Measurements from ENCODE around the gene PSMC3.

Gene PSMC3

GRCh38 chr11:47375546-47376085 lies 50.6 kb downstream of the PSMC3 start:
- no peak for DNase-seq (ENCODE audit: low read depth)

DNA sequence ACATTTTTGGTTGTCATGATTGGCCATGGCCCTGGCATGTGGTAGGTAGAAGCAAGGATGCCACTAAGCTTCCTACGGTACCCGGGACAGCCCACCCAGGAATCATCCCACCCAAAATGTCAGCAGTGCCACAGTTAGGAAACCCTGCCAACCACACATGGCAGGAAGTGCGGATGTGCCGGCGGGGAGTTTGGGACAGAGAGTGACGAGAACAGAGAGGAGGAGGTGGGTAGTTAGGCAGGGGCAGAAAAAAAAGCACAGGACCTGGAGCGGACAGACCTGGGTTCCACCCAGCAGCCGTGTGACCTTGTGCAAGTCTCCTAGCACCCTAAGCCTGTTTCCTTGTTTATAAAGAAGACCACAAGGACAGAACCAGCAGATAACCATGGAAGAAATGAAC lies 51.2 kb downstream of the PSMC3 start:
- no peak for DNase-seq (ENCODE audit: low read depth)

GRCh38 chr11:47374720-47375019 lies 51.6 kb downstream of the PSMC3 start:
- no peak for DNase-seq (ENCODE audit: low read depth)

- DNase-seq (ENCODE audit: low read depth), result no peak
These were observed 52.1 kb downstream of the PSMC3 start for GRCh38 chr11:47373876-47374719.

DNA sequence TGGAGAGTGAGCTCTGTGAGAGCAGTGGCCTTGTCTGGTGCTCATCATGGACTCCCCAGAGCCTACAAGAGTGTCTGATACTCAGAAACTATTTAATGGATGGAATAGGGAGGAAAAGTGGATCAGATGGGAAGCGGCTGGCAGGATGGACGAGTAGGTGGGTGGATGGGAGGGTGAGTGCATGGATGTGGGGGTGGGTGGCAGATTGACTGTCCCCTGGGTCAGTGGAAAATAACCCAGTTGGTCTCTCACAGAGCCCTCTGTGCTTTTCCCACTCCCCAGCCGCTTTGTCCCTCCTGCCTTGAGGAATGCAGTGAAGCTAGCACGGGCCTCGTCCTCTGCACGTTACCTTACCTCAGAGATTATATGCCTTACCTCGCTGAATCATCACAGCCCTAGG lies 53.8 kb downstream of the PSMC3 start:
- no peak for DNase-seq (ENCODE audit: low read depth)

- DNase-seq (ENCODE audit: low read depth), result no peak
These were observed 56.6 kb downstream of the PSMC3 start for GRCh38 chr11:47369676-47370075.

Data from CMK (cell line).